Measurements from ENCODE around the gene TYW1.
"Not testable (repeated sequence)": the region's sequence is repeated elsewhere in the genome, so short reads cannot be mapped to it uniquely, and the experiment has no call there.

GRCh38 chr7:67141001-67141400 is 144.4 kb downstream of the TYW1 start:
- TF ChIP-seq YY1 (IDR thresholded peaks at IDR 0.05; ENCODE audit: insufficient read depth, insufficient read length); ZNF274 (IDR thresholded peaks at IDR 0.05; ENCODE audit: low read depth, low read length): not testable (repeated sequence)

Data from NT2/D1 (cell line).